Hematopoietic multipotent progenitor cell treated with erythropoietin and hydrocortisone succinate and interleukin-3 and kit ligand, for 8 days (in vitro differentiated cells): Measurements from ENCODE around the gene FAM83D.
"Not testable (repeated sequence)": the region's sequence is repeated elsewhere in the genome, so short reads cannot be mapped to it uniquely, and the experiment has no call there.

Experiments used
- DNase-seq: peaks from one replicate; pipeline ENCODE4 v3.0.0-alpha.2; 2015

Gene FAM83D

DNA sequence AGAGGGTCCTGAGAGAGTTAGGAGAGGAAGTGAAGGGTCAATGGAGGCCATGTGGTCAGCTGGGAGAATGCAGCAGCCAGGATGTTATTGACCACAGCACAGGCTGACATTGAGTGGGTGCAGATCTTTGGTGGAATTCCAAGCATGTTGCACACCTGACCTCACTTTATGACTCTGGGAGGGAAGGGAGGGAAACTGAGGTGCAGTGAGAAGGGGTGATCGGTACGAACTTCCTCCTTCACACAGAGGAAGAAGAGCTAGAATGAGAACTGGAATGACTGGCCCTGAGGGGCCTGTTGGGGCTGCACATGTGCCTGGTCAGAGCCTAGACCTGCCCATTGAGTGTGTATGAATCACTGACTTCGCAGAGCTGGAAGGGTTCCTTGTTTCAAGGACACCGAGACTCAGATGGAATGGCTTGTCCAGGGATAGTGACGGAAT lies 9.8 kb downstream of the FAM83D start:
- no peak for DNase-seq

DNA sequence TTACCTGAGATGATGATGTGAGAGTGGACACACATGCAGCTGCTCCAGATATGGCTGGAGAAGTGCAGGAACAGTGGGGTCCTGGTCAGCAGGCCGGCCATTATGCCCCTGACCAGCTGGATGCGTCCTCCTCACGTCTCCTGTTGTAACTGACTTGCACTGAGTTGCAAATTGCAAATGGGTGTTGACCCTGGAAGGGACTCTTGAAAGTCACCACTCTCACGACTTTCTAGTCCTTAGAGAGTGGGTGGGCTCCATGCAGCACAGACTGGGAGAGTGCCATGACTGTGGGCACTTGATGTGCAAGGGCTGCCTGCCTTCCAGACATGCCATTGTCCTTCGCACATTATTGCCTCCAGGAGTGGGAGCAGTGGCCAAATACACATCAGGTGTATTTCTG lies 10.8 kb downstream of the FAM83D start:
- DNase-seq = no peak

DNA sequence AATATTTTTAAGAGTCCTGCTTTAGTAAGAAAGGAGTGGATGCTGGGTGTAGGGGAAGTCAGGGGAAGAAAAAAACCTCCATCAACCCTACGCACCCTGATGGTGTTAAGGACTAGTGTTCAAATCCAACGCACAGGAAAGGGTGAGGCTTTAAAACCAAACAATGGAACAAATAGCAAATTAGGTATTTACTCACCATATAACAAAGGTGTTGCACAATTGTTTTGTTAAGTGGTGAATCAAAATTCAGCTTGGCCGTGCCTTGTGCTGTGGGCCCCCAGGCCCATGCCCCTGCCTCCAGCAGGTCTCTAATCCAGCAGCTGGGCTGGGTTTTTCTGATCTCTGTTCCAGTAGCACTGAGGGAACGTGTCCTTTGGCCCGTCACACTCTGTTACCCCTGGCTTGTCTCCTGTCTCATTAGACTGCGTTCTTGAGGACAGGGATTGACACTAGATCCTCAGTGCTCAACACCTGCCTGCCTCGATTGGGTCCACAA lies 11.8 kb downstream of the FAM83D start:
- no peak for DNase-seq

DNA sequence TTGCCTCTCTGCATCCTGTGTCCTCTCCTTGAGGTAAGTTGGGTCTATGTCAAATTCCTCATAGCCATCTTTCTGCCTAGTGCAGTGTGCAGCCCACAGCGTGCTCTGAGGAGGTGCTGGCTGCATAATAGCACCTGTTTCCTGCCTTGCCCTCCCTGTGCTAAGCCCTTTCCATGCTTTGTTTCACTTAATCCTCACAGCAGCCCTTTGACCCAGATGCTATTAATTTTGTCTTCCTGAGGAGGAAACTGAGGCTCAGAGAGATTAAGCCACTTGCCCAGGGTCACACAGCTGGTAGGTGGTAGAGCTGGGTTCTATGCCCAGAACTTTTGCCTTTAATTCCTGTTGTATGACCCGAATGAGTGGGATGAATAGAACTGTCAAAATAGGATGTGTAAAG lies 13.5 kb downstream of the FAM83D start:
- DNase-seq = no peak

DNA sequence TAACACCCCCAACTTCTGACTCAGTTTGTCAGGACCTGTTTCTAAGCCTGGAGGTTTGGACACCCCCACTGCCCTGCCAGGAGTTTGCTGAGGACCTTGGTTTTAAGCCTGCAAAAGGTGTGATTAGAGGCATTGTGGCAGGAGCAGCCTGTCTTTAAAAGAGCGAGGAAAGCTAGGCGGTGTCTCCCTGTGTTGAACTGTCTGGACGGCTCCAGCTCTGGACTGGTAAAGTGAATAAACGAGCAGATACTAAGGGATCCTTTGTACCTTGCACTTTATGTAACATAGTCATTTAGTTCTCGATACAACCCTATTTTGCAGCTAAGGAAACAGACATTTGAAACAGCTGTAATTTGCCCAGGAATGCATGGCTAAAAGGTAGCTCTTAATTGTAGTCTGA lies 14.4 kb downstream of the FAM83D start:
- no peak for DNase-seq

DNA sequence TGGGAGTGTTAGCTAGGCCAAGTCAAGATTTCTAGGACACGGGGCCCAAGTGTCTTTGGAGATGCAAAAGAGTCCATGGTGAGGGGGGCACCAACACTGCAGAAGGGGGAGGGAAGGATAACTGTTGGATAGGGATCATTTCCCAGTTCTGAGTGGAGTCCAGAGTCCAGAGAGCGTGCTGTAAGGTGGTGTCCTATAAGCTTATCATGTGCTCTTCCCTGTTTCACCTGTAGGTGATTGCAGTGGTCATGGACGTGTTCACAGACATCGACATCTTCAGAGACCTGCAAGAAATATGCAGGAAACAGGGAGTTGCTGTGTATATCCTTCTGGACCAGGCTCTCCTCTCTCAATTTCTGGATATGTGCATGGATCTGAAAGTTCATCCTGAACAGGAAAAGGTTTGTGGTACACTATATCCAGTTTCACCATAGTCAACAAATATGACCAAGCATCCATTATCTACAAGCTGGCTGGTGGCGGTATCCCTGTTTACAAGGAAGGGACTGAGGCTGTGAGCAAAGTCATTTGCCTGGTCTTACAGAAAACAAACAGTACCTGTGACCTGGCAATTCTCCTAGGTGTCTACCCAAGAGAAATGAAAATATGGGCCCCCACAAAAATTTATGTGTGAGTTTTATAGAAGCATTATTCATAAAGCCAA lies 15.6 kb downstream of the FAM83D start:
- no peak for DNase-seq

DNA sequence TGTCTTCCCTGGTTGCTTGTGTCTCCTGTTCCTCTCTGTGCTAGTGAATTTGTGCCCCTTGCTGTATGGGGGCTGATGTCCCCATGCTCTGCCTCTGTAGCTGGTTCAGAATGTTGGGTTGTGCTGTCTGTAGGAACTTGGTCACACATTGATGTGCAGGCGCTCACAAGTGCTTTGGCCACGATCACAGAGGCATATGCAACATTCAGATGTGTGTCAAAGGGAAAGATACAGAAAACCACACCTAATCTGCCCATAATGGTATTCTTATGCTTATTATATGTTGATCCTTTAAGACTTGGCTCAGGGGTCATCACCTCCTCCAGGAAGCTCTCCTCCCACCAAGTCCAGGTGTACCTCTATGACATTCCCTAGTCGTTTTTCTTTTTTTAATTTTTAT lies 18.8 kb downstream of the FAM83D start:
- peak; percentile 49 for DNase-seq

DNA sequence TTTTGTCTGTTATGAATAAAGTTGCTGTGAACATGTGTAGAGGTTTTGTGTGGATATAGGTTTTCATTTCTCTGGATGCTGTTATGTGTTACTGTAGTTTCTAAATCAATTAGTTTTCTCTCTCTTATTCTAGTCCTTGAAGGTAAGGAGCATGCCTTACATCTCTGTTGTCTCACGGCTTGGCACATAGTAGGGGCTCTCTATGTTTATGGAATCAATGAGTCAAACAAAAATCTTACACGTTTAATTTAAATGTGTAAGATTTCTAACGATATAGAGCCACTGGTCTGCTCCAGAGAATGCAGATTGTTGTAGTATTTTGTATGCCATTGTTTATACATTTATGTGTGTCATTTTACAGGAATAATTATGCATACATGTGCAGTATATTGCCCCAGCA lies 20.6 kb downstream of the FAM83D start:
- no peak for DNase-seq

DNA sequence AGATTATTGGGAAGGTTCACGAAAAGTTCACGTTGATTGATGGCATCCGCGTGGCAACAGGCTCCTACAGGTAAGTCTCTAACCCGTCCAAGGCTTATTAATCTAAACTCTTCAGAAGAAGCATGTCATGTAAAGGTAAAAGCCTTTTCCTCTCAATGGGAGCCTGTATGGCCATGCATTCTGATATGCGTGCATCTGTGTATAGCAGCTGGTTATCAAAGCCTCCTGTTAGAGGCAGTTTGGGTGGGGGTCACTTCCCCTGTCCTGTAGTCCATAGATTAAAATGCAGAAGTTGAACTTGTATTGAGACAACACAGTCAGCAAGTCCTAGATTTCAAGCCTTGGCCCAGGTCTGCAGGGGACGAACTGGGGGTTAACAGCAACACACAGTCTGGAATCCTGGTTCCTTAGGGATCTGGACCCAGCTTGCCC lies 21.7 kb downstream of the FAM83D start:
- DNase-seq = peak; percentile 95

DNA sequence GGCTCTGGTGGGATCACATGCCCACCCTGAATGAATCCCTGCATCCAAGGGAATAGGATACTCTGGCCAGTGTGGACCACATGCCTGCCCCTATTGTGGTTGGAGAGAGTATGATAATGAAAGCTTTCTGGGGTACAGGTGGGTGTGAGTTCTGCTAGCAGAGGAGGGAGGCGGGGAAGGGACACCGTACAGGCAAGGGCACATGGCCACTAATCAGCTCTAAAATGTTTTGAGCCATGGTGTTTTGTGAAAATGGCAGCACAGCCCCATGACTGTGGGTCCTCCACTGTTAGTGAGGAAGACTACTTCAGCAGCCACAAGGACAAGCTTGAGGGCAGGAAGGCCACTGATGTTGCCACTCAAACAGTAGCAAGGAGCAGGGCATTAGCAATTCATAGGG lies 24.0 kb downstream of the FAM83D start:
- no peak for DNase-seq

DNA sequence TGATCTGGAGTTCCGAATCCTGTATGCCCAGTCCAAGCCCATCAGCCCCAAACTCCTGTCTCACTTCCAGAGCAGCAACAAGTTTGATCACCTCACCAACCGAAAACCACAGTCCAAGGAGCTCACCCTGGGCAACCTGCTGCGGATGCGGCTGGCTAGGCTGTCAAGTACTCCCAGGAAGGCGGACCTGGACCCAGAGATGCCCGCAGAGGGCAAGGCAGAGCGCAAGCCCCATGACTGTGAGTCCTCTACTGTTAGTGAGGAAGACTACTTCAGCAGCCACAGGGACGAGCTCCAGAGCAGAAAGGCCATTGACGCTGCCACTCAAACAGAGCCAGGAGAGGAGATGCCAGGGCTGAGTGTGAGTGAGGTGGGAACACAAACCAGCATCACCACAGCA lies 25.4 kb downstream of the FAM83D start:
- no peak for DNase-seq

DNA sequence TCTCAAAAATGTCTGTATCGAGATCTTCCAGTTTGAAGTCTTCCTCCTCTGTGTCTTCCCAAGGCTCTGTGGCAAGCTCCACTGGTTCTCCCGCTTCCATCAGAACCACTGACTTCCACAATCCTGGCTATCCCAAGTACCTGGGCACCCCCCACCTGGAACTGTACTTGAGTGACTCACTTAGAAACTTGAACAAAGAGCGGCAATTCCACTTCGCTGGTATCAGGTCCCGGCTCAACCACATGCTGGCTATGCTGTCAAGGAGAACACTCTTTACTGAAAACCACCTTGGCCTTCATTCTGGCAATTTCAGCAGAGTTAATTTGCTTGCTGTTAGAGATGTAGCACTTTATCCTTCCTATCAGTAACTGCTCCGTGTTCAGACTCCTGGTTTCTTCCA lies 25.9 kb downstream of the FAM83D start:
- DNase-seq = no peak

DNA sequence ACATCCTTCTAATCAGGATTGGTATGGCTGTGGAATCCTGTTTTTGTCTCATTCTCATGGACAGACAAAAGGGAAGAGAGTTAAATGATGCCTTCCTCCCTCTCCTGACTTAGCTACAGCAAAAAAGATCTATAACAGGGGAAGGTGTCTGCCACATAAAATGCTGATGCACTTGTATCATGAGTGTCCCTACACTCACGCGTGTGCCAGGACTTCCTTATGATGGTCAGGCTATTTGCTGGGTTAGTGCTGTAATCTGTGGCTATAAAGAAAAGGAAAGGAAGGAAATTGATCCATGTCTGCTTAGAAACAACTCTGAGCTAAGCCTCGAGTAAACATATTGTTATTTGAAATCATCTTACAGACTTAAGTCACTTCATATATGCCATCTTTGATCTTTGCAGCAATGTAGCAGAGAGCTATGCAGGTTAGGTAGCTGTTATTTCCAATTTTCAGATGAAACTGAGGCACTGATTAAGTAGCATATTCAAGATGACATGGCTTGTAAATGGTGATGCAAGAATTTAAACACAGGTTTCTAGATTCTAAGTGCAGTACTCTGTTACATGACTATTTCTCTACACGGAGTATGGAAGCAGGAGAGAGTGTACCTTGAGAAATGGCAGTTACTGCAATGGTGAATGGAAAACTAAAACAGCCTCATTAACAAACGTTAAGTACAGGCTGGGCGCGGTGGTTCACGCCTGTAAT lies 27.6 kb downstream of the FAM83D start:
- DNase-seq = no peak

DNA sequence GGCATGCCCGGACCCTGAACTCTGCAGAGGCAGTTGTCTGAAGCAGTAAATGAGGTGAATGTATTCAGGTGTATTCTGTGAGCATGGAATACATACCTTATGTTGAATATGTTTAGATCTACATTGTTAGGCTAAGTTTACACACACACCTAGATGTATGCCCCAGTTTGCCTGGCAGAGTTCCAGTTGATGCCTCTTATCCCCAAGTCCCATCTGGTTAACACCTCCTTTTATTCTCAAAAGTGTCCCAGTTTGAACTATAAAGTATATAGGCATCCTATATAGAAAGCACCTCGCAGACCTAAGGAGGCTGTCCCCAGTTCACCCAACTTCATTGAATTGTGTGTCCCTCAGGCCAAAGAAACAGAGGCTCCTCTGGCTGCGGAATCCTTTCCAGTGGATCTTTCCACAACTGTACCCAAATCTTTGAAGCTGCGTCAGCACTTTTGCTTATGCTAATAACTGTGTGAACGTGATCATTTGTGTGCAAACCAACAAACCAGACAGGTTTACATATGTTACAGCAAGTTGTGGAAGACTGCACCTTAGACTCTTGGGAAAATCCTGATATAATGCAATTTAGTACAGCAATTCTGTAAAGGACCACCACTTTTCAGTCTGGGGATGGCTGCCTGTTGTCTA lies 31.1 kb downstream of the FAM83D start:
- peak; percentile 84 for DNase-seq

DNA sequence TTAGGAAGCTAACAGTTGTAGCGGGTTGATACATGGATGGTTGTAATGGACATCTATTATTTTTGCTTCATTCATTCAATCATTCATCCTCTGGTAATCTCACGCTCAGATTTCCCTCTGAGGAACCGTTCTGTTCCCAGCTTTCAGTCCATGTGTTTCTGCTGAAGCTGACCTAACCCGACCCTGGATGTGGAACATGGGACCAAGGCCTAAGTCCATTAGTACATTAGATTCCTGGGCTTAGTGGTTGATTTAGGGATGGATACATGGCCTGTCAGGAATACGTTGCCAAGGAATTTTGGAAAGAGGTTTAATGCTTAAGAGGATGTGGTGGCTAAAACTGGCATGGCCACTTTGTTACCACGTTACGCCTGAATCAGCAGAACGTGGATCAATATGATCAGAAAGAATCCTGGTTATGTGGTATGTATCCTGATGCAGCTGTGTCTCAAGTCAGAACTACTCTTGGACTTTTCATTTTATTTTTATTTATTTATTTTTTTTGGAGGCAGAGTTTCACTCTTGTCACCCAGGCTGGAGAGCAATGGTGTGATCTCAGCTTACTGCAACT lies 31.8 kb downstream of the FAM83D start:
- no peak for DNase-seq

DNA sequence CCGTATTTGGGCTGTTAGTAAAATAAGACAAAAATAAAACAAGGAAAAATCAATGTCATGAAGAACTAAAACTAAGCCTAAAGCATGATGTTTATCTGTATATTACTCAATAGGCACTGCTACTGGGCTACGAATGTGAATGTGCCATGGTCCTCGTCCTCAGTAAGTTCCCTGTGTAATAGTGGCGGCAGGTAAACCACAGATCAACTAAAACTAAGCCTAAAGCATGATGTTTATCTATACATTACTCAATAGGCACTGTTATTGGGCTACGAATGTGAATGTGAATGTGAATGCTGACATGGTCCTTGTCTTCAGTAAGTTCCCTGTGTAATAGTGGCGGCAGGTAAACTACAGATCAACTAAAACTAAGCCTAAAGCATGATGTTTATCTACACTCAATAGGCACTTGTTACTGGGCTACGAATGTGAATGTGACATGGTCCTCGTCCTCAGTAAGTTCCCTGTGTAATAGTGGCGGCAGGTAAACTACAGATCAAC lies 34.0 kb downstream of the FAM83D start:
- DNase-seq = not testable (repeated sequence)

DNA sequence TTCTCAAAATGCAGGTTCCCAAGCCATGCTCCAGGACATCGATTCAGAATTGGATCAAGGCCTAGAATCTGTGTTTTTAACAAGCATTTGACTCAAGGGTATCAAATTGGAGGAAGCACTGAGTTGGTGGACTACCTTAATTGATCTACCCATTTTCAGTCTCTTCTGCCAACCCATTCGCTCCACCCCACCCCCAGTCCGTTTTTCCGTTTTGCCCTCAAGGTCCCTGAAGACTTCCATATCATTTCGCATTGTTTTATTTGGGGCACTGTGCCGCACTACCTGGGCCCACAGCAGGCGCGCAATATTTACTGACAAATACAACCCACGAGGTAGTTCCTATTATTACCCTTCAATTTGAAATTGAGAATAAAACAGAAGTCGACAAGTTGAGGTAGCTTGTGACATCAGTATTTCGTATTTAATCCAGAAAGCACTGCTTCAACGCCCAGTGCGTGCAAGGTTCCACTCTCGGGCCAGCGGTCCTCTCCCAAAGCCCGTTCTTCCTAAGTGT lies 35.4 kb downstream of the FAM83D start:
- DNase-seq = no peak

DNA sequence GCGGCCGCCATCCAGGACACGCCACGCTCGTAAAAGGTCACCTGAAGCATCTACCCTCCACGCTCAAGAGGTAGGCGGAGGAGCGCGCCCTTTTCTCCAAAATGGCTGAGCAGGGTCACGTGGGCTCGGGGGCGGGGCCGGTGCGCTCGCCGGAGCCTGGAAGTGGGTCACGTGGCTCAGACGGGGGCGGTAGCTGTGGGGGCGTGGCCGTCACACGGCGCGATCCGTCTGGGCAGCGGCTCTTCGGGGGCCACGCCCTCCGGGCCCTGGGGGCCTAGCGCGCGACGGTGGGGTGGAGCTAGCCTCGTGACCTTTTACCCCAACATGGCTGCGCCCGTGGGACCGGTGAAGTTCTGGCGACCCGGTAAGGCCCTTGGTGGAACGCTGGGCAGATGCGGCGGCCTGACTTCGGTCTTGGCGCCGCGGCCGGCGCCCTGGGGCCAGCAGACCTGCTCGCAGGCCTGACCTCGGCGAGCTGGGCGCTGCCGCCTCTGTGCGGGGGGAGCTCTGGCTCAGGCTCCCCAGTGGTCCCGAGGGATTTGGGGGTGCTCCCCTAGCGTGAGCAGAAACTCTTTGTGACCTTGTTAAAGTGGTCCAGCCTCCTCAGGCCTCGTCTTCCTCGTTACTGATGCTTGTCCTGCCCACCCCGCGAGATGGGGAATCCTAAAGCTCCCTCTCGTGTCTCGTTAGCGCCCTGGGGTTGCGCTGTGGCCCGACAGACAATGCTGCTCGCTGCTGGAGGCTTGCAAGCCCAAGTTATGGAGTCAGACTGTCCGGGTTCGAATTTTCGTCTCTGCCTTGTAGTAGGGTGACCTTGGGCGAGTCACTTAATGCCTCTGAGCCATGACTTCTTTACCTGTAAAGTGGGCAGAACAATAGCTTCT lies 36.1 kb downstream of the FAM83D start, which contains the start of gene DHX35:
TSS of gene DHX35 (plus strand) at position 301 of the 884 bp plus-strand sequence. CDS start at position 325, 24 bp downstream.
- DNase-seq = peak; percentile 96

DNA sequence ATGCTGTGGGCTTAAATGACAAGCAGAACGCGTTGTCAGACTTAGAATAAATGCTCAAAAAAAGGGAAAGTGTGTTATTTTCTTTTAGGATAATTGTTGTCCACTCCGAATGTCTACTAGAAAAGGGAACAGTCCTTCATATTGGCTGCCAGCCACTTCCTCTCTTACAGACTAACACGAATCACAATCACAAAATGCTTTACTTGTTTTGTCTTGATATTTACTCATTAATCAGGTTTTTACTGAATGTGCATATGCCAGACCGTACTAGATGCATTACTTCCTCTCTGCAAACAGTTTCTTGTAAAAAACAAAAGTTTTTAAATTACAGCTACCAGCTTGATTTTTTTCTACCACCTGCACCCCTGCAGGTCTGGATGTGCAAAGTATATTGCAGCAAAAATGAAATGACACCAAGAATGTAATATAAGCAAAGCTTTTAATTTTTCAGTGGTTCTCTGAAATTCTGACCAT lies 36.7 kb downstream of the FAM83D start:
- peak; percentile 31 for DNase-seq

DNA sequence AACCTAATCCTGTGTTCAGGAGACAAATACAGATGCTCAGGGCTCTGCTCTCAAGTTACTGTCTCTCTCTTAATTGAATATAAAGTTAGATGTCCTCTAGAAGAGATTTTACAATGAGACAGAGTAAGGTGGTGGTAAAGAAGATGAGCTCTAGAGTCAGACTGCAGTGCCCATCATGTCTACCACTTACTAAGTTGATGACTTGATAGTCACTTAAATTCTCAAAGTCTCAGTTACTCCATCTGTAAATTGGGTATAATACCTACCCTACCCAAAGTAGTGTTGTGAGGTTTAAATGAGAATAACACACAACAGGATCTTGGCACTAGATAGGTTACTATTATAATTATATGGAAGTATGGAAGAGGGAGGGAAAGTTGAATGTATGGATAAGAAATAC lies 37.5 kb downstream of the FAM83D start:
- no peak for DNase-seq

DNA sequence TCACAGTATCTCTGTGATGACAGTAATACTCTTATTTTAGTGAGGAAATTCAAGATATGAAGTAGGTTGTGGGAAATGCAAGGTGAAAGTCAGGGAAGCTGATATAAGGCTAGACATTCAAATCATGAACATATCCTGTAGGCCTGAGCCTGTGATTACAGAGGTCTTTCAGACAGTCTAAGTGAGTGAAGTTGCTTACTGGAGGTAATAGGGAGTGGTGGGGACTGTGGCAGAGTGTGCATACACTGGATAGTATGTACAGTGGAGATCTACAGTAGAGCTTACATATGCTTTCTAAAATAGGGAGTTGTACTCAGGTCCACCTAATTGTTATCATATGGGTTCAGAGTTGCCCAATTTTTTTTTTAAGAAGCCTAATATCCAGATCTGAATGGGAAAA lies 39.0 kb downstream of the FAM83D start:
- no peak for DNase-seq

DNA sequence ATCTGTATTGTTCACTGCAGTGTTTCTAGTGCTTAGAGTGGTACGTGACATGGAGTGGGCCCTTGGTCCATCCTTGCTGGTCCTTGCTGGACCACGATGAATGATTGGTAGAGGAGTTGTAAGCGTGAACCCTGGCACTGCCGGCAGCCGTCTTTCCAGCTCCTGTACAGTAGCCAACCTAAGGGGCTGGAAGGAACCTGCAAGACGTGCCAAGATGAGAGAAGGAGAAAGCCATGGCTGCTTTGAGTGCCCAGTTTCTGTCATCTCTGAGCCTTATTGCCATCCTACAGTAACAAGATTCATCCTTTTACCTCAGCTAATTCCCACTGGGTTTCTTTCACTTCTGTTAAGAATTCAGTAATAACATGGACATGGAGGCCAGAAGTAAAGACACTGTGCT lies 41.9 kb downstream of the FAM83D start:
- DNase-seq = no peak
